A549 (cell line): ENCODE results near the gene TAF3. TPM values are rescaled to one million over a fixed set of nuclear protein-coding genes. Genes with fewer than 3 reads are reported as not detected.

ENCODE experiments used
- ATAC-seq, 2 experiments: fragments of 200-7000 bp in 1 of 2; fragments of >200 bp in 1 of 2; cut with Nextera tagmentation in 1 of 2; cut with Tn5 transposase in 1 of 2; 3 replicates each; pipeline versions ENCODE4 v1.8.0 to v1.9.1; 2018 to 2020; ENCODE audit warnings: mild to moderate bottlenecking in 1 of 2, moderate library complexity in 1 of 2
- CTCF ChIA-PET: fragments of 300-600 bp; sonication (Branson Sonifier 250); formaldehyde crosslinking; extraction: SDS; loops from one replicate; lab custom pipeline; 2021; ENCODE audit warnings: antibody characterized with exemption, inconsistent platforms; lab: Yijun Ruan, JAX
- POLR2A ChIA-PET: fragments of 350-600 bp; formaldehyde crosslinking; extraction: SDS; loops from one replicate; lab custom pipeline; 2021; ENCODE audit warnings: antibody characterized with exemption, inconsistent platforms; lab: Yijun Ruan, JAX
- DNase-seq, 2 experiments: peaks; one replicate each; pipeline versions ENCODE4 v3.0.0 to v3.0.0-alpha.2; 2011 to 2016; ENCODE audit warnings: low read depth in 1 of 2, low spot score in 1 of 2
- FAIRE-seq: peaks from 2 replicates; lab custom pipeline; 2011; peaks lifted over from hg19 to GRCh38; lab: Jason Lieb, UNC
- H3K27ac ChIP-seq, 2 experiments: fragments of >200 bp; sonication (Bioruptor Twin); formaldehyde crosslinking; 3 replicates each; pipeline ENCODE4 v1.5.1; 2016 to 2017
- H3K4me1 ChIP-seq: fragments of >200 bp; sonication (Bioruptor Twin); formaldehyde crosslinking; 3 replicates; pipeline ENCODE4 v1.6.1; 2016
- H3K4me2 ChIP-seq: fragments of >200 bp; sonication (Bioruptor Twin); formaldehyde crosslinking; 3 replicates; pipeline ENCODE4 v1.6.1; 2016
- H3K4me3 ChIP-seq: fragments of >200 bp; sonication (Bioruptor Twin); formaldehyde crosslinking; 3 replicates; pipeline ENCODE4 v1.5.1; 2016
- H3K9me3 ChIP-seq: fragments of >200 bp; sonication (Bioruptor Twin); formaldehyde crosslinking; 3 replicates; pipeline ENCODE4 v1.6.1; 2016
- CBX2 ChIP-seq: fragments of 200-600 bp; sonication (generic); IDR thresholded peaks from 2 replicates; pipeline ENCODE4 v1.6.1; 2016; ENCODE audit warnings: low read depth, mild to moderate bottlenecking, borderline replicate concordance
- CBX8 ChIP-seq: fragments of 200-600 bp; sonication (generic); IDR thresholded peaks from 2 replicates; pipeline ENCODE4 v1.6.1; 2016
- CEBPB ChIP-seq, 2 experiments: fragments of >200 bp in 1 of 2; sonication (Bioruptor Twin) in 1 of 2; formaldehyde crosslinking in 1 of 2; IDR thresholded peaks; 2 replicates each; pipeline ENCODE4 v1.6.1; 2012 to 2016
- CHD2 ChIP-seq: fragments of 150-350 bp; IDR thresholded peaks from 2 replicates; pipeline ENCODE4 v1.6.1; 2014; ENCODE audit warnings: low read length; ENCODE audit not compliant: partially characterized antibody
- CHD4 ChIP-seq: fragments of 200-600 bp; sonication (generic); IDR thresholded peaks from 2 replicates; pipeline ENCODE4 v1.6.1; 2016; ENCODE audit warnings: antibody characterized with exemption, mild to moderate bottlenecking, borderline replicate concordance
- EHMT2 ChIP-seq: fragments of 200-600 bp; sonication (generic); IDR thresholded peaks from 2 replicates; pipeline ENCODE4 v1.6.1; 2016; ENCODE audit warnings: antibody characterized with exemption, low read depth, mild to moderate bottlenecking, moderate library complexity
- ESRRA ChIP-seq: fragments of 150-350 bp; IDR thresholded peaks from 2 replicates; pipeline ENCODE4 v1.6.1; 2014; ENCODE audit warnings: mild to moderate bottlenecking, low read length, borderline replicate concordance
- FOSL2 ChIP-seq, 2 experiments: fragments of 450-650 bp in 1 of 2; fragments of >200 bp in 1 of 2; sonication (Bioruptor Twin) in 1 of 2; formaldehyde crosslinking; IDR thresholded peaks; 2 replicates each; pipeline versions ENCODE4 v1.5.0 to v1.6.1; 2016 to 2020; ENCODE audit warnings: mild to moderate bottlenecking in 1 of 2, moderate library complexity in 1 of 2
- HOXA7 ChIP-seq: fragments of 250-450 bp; sonication (Bioruptor Pico); IDR thresholded peaks from 2 replicates; pipeline ENCODE4 v1.5.0; 2020; ENCODE audit warnings: mild to moderate bottlenecking, moderate library complexity
- JUNB ChIP-seq: fragments of >200 bp; sonication (Bioruptor Twin); formaldehyde crosslinking; IDR thresholded peaks from 2 replicates; pipeline ENCODE4 v1.6.1; 2016
- MAZ ChIP-seq: fragments of 150-350 bp; IDR thresholded peaks from 2 replicates; pipeline ENCODE4 v1.6.1; 2014; ENCODE audit warnings: antibody characterized with exemption, low read depth, low read length, borderline replicate concordance
- MYC ChIP-seq: IDR thresholded peaks from 2 replicates; pipeline ENCODE4 v1.6.1; 2012; ENCODE audit warnings: mild to moderate bottlenecking, inconsistent platforms, low read length, improper control_type of control experiment, borderline replicate concordance
- NR3C1 ChIP-seq: fragments of >200 bp; sonication (Bioruptor Twin); formaldehyde crosslinking; IDR thresholded peaks from 3 replicates; pipeline ENCODE4 v1.6.1; 2017
- RAD21 ChIP-seq, 2 experiments: fragments of >200 bp in 1 of 2; sonication (Bioruptor Twin) in 1 of 2; formaldehyde crosslinking in 1 of 2; IDR thresholded peaks in 1 of 2; conservative IDR thresholded peaks in 1 of 2; 2 replicates in 1 of 2; 3 replicates in 1 of 2; pipeline ENCODE4 v1.6.1; 2012 to 2018; ENCODE audit warnings: inconsistent platforms in 1 of 2
- RARB ChIP-seq: fragments of 250-450 bp; sonication (Bioruptor Pico); IDR thresholded peaks from 2 replicates; pipeline ENCODE4 v1.8.0; 2021; ENCODE audit warnings: mild to moderate bottlenecking, moderate library complexity
- RNF2 ChIP-seq: fragments of 200-600 bp; sonication (generic); IDR thresholded peaks from 2 replicates; pipeline ENCODE4 v1.6.1; 2016; ENCODE audit warnings: low read depth, mild to moderate bottlenecking, antibody characterized with exemption, moderate library complexity, borderline replicate concordance
- SMC3 ChIP-seq: fragments of >200 bp; sonication (Bioruptor Twin); formaldehyde crosslinking; IDR thresholded peaks from 3 replicates; pipeline ENCODE4 v1.6.1; 2018; ENCODE audit warnings: inconsistent platforms
- TFCP2L1 ChIP-seq: fragments of 250-450 bp; sonication (Bioruptor Pico); IDR thresholded peaks from 2 replicates; pipeline ENCODE4 v1.5.0; 2021; ENCODE audit warnings: mild to moderate bottlenecking
- ZNF302 ChIP-seq: fragments of 250-450 bp; sonication (Bioruptor Pico); IDR thresholded peaks from 2 replicates; pipeline ENCODE4 v1.9.0; 2021; ENCODE audit warnings: inconsistent platforms, mild to moderate bottlenecking, moderate library complexity
- ZSCAN20 ChIP-seq: fragments of 250-450 bp; sonication (Bioruptor Pico); IDR thresholded peaks from 2 replicates; pipeline ENCODE4 v1.8.0; 2022; ENCODE audit warnings: mild to moderate bottlenecking, moderate library complexity
- WGBS: methylation state at CpG from one replicate; pipeline ENCODE4 v1.1.6; 2017; ENCODE audit errors: missing lambda C conversion rate; 5-methylcytosine and 5-hydroxymethylcytosine counted together
- polyA minus RNA-seq: library from RNA; depleted of rRNA, polyadenylated mRNA; stranded (reverse); fragments of >200 nt; gene quantifications from 2 replicates; pipeline ENCODE4 v1.2.3, GENCODE V29; 2011; rRNA and poly(A)+ RNA removed
- polyA plus RNA-seq, 4 experiments: library from polyadenylated mRNA; depleted of rRNA in 3 of 4; stranded (reverse); fragments of >200 nt; fragmentation: RNase III in 1 of 4; extraction: RNeasy Plus Mini Kit Qiagen cat#74134 plus additional on column Dnase treatment in 1 of 4; gene quantifications; 2 replicates in 3 of 4; 3 replicates in 1 of 4; pipeline ENCODE4 v1.2.3, GENCODE V29; 2011 to 2017
- TF ChIP-seq, protein P1 (sequence below): fragments of >200 bp; sonication (Bioruptor Twin); formaldehyde crosslinking; IDR thresholded peaks from 2 replicates; pipeline ENCODE4 v1.6.1; 2016
- TF ChIP-seq, protein P2 (sequence below): fragments of 250-450 bp; sonication (Bioruptor Pico); IDR thresholded peaks from 2 replicates; pipeline ENCODE4 v1.5.0; 2021; ENCODE audit warnings: mild to moderate bottlenecking, moderate library complexity, borderline replicate concordance
- TF ChIP-seq, protein P3 (sequence below): fragments of >200 bp; sonication (Bioruptor Twin); formaldehyde crosslinking; IDR thresholded peaks from 3 replicates; pipeline ENCODE4 v1.5.1; 2016
- TF ChIP-seq, protein P4 (sequence below): IDR thresholded peaks from 2 replicates; pipeline ENCODE4 v1.6.1; 2012; ENCODE audit warnings: low read depth, borderline replicate concordance
- TF ChIP-seq, protein P5 (sequence below): fragments of 200-600 bp; sonication (generic); IDR thresholded peaks from 2 replicates; pipeline ENCODE4 v1.6.1; 2016; ENCODE audit warnings: antibody characterized with exemption, mild to moderate bottlenecking, moderate library complexity

TAF3 gene, protein sequence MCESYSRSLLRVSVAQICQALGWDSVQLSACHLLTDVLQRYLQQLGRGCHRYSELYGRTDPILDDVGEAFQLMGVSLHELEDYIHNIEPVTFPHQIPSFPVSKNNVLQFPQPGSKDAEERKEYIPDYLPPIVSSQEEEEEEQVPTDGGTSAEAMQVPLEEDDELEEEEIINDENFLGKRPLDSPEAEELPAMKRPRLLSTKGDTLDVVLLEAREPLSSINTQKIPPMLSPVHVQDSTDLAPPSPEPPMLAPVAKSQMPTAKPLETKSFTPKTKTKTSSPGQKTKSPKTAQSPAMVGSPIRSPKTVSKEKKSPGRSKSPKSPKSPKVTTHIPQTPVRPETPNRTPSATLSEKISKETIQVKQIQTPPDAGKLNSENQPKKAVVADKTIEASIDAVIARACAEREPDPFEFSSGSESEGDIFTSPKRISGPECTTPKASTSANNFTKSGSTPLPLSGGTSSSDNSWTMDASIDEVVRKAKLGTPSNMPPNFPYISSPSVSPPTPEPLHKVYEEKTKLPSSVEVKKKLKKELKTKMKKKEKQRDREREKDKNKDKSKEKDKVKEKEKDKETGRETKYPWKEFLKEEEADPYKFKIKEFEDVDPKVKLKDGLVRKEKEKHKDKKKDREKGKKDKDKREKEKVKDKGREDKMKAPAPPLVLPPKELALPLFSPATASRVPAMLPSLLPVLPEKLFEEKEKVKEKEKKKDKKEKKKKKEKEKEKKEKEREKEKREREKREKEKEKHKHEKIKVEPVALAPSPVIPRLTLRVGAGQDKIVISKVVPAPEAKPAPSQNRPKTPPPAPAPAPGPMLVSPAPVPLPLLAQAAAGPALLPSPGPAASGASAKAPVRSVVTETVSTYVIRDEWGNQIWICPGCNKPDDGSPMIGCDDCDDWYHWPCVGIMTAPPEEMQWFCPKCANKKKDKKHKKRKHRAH
- 4.7 and 6.1 TPM in 2 replicates for polyA plus RNA-seq (2011; rRNA removed)
- 3.0 TPM in 2 replicates for polyA plus RNA-seq (2012; cell fraction: cytosol; rRNA removed)
- polyA plus RNA-seq (2012; cell fraction: nucleus; rRNA removed): 2.4 and 2.5 TPM in 2 replicates
- 5.0 to 6.0 TPM (median 5.7 TPM) in 3 replicates for polyA plus RNA-seq (2017; fragmentation: RNase III; extraction: RNeasy Plus Mini Kit Qiagen cat#74134 plus additional on column Dnase treatment)
- polyA minus RNA-seq: 2.8 and 3.6 TPM in 2 replicates

DNA sequence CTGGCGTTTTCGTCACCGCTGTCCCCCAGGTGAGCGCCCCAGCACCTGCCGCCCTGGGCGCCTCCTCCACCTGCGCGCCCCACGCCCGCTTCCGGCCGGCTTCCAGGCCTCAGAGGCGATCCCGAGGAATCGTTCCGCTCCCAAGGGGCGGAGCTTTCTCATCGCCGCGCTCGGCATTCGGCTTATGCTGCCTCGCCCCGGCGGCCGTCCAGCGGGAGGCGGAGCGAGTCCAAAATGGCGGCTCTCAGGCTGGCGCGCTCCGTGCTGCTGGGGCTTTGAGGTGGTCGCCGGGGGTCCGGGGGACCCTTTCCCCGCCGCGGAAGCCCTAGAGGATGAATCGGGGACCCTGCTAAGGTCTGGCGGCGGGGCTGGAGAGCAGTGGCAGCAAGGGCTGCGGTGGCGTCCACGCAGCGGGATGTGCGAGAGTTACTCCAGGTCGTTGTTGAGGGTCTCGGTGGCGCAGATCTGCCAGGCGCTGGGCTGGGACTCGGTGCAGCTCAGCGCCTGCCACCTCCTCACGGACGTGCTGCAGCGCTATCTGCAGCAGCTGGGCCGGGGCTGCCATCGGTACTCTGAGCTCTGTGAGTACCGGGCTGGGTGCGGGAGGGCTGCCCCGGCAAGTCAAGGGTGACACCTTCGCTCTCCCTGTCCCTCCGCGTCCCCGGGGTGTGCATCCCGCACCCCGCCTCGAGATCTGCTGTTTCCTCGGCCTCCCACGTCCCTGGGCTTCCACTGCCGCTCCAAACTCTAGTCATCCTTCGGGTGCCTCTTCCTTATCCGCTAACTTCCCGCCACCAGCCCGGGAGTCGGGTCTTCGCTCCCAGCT is at the start of gene TAF3:
TSS of gene TAF3 (plus strand) at position 211 of the 826 bp plus-strand sequence. CDS start at position 416, 205 bp downstream.
- no peak for FAIRE-seq
- ATAC-seq: peak; percentile 65 to 89
- under 1% methylated on average over 40 of the region's 77 CpGs for WGBS
- no peak for TF ChIP-seq FOSL2 (IDR thresholded peaks at IDR 0.05)
- no peak for TF ChIP-seq FOSL2 (CRISPR knock-in tag; IDR thresholded peaks at IDR 0.05)
- TF ChIP-seq CHD4: no peak
- TF ChIP-seq, protein P1, sequence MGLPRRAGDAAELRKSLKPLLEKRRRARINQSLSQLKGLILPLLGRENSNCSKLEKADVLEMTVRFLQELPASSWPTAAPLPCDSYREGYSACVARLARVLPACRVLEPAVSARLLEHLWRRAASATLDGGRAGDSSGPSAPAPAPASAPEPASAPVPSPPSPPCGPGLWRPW: no peak
- TF ChIP-seq, protein P2, sequence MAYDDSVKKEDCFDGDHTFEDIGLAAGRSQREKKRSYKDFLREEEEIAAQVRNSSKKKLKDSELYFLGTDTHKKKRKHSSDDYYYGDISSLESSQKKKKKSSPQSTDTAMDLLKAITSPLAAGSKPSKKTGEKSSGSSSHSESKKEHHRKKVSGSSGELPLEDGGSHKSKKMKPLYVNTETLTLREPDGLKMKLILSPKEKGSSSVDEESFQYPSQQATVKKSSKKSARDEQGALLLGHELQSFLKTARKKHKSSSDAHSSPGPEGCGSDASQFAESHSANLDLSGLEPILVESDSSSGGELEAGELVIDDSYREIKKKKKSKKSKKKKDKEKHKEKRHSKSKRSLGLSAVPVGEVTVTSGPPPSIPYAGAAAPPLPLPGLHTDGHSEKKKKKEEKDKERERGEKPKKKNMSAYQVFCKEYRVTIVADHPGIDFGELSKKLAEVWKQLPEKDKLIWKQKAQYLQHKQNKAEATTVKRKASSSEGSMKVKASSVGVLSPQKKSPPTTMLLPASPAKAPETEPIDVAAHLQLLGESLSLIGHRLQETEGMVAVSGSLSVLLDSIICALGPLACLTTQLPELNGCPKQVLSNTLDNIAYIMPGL (CRISPR knock-in tag): no peak
- TF ChIP-seq MAZ: 0 out of 2 replicates have a peak, but pooled peaks have one; percentile 48
- TF ChIP-seq CEBPB (IDR thresholded peaks at IDR 0.05): no peak; a peak in 1 of 4 replicates
- TF ChIP-seq ZSCAN20 (CRISPR knock-in tag): no peak
- no peak for TF ChIP-seq ESRRA
- TF ChIP-seq HOXA7 (CRISPR knock-in tag): no peak
- TF ChIP-seq RAD21 (conservative IDR thresholded peaks at IDR 0.05 in 1 of 2, IDR thresholded peaks at IDR 0.05 in 1 of 2): no peak
- TF ChIP-seq, protein P3, sequence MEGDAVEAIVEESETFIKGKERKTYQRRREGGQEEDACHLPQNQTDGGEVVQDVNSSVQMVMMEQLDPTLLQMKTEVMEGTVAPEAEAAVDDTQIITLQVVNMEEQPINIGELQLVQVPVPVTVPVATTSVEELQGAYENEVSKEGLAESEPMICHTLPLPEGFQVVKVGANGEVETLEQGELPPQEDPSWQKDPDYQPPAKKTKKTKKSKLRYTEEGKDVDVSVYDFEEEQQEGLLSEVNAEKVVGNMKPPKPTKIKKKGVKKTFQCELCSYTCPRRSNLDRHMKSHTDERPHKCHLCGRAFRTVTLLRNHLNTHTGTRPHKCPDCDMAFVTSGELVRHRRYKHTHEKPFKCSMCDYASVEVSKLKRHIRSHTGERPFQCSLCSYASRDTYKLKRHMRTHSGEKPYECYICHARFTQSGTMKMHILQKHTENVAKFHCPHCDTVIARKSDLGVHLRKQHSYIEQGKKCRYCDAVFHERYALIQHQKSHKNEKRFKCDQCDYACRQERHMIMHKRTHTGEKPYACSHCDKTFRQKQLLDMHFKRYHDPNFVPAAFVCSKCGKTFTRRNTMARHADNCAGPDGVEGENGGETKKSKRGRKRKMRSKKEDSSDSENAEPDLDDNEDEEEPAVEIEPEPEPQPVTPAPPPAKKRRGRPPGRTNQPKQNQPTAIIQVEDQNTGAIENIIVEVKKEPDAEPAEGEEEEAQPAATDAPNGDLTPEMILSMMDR: no peak
- TF ChIP-seq ZNF302 (CRISPR knock-in tag): no peak
- TF ChIP-seq MYC: peak; percentile 30; the same call in 1 of the 2 replicates
- TF ChIP-seq RARB (CRISPR knock-in tag): no peak
- TF ChIP-seq RNF2: no peak
- TF ChIP-seq, protein P4, sequence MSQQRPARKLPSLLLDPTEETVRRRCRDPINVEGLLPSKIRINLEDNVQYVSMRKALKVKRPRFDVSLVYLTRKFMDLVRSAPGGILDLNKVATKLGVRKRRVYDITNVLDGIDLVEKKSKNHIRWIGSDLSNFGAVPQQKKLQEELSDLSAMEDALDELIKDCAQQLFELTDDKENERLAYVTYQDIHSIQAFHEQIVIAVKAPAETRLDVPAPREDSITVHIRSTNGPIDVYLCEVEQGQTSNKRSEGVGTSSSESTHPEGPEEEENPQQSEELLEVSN: 0 out of 2 replicates have a peak, but pooled peaks have one; percentile 39
- no peak for TF ChIP-seq CBX2
- no peak for TF ChIP-seq CBX8
- no peak for TF ChIP-seq JUNB
- TF ChIP-seq TFCP2L1 (CRISPR knock-in tag): no peak
- TF ChIP-seq, protein P5, sequence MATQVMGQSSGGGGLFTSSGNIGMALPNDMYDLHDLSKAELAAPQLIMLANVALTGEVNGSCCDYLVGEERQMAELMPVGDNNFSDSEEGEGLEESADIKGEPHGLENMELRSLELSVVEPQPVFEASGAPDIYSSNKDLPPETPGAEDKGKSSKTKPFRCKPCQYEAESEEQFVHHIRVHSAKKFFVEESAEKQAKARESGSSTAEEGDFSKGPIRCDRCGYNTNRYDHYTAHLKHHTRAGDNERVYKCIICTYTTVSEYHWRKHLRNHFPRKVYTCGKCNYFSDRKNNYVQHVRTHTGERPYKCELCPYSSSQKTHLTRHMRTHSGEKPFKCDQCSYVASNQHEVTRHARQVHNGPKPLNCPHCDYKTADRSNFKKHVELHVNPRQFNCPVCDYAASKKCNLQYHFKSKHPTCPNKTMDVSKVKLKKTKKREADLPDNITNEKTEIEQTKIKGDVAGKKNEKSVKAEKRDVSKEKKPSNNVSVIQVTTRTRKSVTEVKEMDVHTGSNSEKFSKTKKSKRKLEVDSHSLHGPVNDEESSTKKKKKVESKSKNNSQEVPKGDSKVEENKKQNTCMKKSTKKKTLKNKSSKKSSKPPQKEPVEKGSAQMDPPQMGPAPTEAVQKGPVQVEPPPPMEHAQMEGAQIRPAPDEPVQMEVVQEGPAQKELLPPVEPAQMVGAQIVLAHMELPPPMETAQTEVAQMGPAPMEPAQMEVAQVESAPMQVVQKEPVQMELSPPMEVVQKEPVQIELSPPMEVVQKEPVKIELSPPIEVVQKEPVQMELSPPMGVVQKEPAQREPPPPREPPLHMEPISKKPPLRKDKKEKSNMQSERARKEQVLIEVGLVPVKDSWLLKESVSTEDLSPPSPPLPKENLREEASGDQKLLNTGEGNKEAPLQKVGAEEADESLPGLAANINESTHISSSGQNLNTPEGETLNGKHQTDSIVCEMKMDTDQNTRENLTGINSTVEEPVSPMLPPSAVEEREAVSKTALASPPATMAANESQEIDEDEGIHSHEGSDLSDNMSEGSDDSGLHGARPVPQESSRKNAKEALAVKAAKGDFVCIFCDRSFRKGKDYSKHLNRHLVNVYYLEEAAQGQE: no peak
- no peak for TF ChIP-seq NR3C1
- no peak for TF ChIP-seq EHMT2
- TF ChIP-seq SMC3: no peak; the same call in 2 of the 3 replicates
- TF ChIP-seq CHD2: no peak

More for the DNA sequence above, at the start of gene TAF3:
- Histone ChIP-seq H3K4me3 (peak within 1 kb of the TSS; percentile 84), H3K27ac (peak within 1 kb of the TSS; percentile 83 to 93), H3K4me1 (peaks cover 12% of the 10 kb centered on the region; the same call in 2 of the 3 replicates), H3K4me2 (peak within 1 kb of the TSS; percentile 93), H3K9me3 (no peaks in the 10 kb centered on the region)
- ChIA-PET POLR2A (interaction anchor here (0.5 to 2.7 kb wide), 10 partner anchors 9 to 1476 kb away, joined by 3 to 30 read pairs (median 4); partner anchors contain the start of genes ATP5F1C and KIN), CTCF (interaction anchor here (1.2 to 3.9 kb wide), 8 partner anchors 9 to 1390 kb away, joined by 3 to 17 read pairs (median 8); no protein-coding TSS in a partner anchor)
- DNase-seq: peak; percentile 49 to 88
